CD4-positive, alpha-beta T cell treated with Interleukin-2 at 100 ng/mL for 4 hours (primary cell): ENCODE measurements around the gene MTPN.

Experiments
- DNase-seq: peaks from one replicate; pipeline ENCODE4 v3.0.0-alpha.2; 2020; ENCODE audit warnings: low spot score

Gene MTPN

GRCh38 chr7:135956393-135956792 lies 20.8 kb downstream of the MTPN start:
- no peak for DNase-seq

- no peak for DNase-seq
Measured at GRCh38 chr7:135950972-135951371, 26.2 kb downstream of the MTPN start.

GRCh38 chr7:135950429-135950828 lies 26.7 kb downstream of the MTPN start:
- DNase-seq: no peak

GRCh38 chr7:135946289-135947055 lies 30.7 kb downstream of the MTPN start:
- no peak for DNase-seq

- no peak for DNase-seq
Measured at GRCh38 chr7:135944753-135945152, 32.4 kb downstream of the MTPN start.

- DNase-seq: no peak
Measured at GRCh38 chr7:135943134-135943879, 33.9 kb downstream of the MTPN start.

GRCh38 chr7:135942614-135943013 lies 34.5 kb downstream of the MTPN start:
- DNase-seq: no peak

- DNase-seq: no peak
Measured at GRCh38 chr7:135940077-135941075, 36.8 kb downstream of the MTPN start.

- DNase-seq: no peak
Measured at GRCh38 chr7:135939261-135939812, 37.8 kb downstream of the MTPN start.

GRCh38 chr7:135938563-135938962 lies 38.6 kb downstream of the MTPN start:
- DNase-seq: no peak

- no peak for DNase-seq
Measured at GRCh38 chr7:135938086-135938485, 39.1 kb downstream of the MTPN start.

GRCh38 chr7:135936497-135937217 lies 40.5 kb downstream of the MTPN start:
- DNase-seq: no peak

GRCh38 chr7:135934651-135935050 lies 42.5 kb downstream of the MTPN start:
- DNase-seq: no peak

GRCh38 chr7:135933509-135934188 lies 43.5 kb downstream of the MTPN start:
- DNase-seq: no peak

- DNase-seq: no peak
Measured at GRCh38 chr7:135932131-135932530, 45.0 kb downstream of the MTPN start.

- no peak for DNase-seq
Measured at GRCh38 chr7:135930565-135931461, 46.3 kb downstream of the MTPN start.

GRCh38 chr7:135929722-135930141 lies 47.4 kb downstream of the MTPN start:
- no peak for DNase-seq

- DNase-seq: no peak
Measured at GRCh38 chr7:135929249-135929648, 47.9 kb downstream of the MTPN start.

- DNase-seq: no peak
Measured at GRCh38 chr7:135928136-135928535, 49.0 kb downstream of the MTPN start.

GRCh38 chr7:135925210-135925609 lies 51.9 kb downstream of the MTPN start:
- no peak for DNase-seq
